Measurements from ENCODE around the gene OR2V2. TPM values are rescaled to one million over a fixed set of nuclear protein-coding genes. Genes with fewer than 3 reads are reported as not detected.

The OR2V2 gene
- total RNA-seq, 6 donors from 2014 or later, result 1.6 TPM; not detected in 5

DNA sequence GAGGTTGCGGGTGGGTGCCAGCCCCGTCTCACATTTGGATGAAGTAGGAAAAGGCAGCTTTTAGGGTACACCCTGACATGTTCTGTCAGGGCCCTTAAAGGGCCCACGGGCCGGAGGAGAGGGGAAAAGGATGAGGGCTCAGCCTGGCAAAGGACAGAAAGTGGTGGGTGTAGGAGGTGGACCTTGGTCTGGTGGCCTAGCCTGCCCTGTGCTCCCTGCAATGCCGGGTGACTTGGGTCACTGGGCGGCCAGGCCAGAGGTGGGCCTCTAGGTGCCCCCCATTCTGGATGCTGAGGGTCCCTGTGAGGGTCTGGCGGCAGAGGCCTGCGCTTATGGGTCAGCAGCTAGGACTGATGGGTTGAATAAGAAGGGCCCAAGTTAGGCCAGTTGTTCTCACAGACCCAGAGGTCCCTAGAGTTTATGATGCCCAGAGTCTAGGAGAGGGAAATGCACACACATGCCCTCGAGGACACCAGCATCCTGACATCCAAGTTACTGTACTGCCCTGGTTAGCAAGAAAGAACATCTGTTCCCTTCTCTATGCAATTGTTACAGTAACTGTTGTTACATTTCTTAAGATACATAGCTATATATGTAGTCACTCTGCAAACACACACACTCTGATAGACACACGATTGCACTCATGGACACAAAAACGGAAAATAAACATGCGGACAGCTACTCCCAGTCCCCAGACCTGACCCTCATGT lies 45.1 kb downstream of the OR2V2 start:
- H3K4me1 ChIP-seq, result peaks cover 10 to 29% (median 21%) of the 10 kb centered on the region in 4 donors
- DNase-seq, result peak in 1 of 2 donors; percentile 58
- no peak for ATAC-seq (ENCODE audit: low FRiP score in 2 of 2)
- H3K36me3 ChIP-seq, result no peaks in the 10 kb centered on the region
- no peaks in the 10 kb centered on the region for H3K27me3 ChIP-seq
- TF ChIP-seq POLR2A (IDR thresholded peaks at IDR 0.05) (no peak), POLR2AphosphoS5 (IDR thresholded peaks at IDR 0.05) (no peak), EP300 (IDR thresholded peaks at IDR 0.05) (no peak)
- TF ChIP-seq, protein P1, sequence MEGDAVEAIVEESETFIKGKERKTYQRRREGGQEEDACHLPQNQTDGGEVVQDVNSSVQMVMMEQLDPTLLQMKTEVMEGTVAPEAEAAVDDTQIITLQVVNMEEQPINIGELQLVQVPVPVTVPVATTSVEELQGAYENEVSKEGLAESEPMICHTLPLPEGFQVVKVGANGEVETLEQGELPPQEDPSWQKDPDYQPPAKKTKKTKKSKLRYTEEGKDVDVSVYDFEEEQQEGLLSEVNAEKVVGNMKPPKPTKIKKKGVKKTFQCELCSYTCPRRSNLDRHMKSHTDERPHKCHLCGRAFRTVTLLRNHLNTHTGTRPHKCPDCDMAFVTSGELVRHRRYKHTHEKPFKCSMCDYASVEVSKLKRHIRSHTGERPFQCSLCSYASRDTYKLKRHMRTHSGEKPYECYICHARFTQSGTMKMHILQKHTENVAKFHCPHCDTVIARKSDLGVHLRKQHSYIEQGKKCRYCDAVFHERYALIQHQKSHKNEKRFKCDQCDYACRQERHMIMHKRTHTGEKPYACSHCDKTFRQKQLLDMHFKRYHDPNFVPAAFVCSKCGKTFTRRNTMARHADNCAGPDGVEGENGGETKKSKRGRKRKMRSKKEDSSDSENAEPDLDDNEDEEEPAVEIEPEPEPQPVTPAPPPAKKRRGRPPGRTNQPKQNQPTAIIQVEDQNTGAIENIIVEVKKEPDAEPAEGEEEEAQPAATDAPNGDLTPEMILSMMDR (IDR thresholded peaks at IDR 0.05), result no peak
- no peaks in the 10 kb centered on the region for H3K9me3 ChIP-seq
- peak overlapping the region; percentile 69 to 94 (median 80) for H3K4me3 ChIP-seq
- 53 to 60% methylated on average over 11 to 12 of the region's 12 CpGs for WGBS, 2 donors
- H3K27ac ChIP-seq, result peak overlapping the region; percentile 86 to 95 (median 92)

DNA sequence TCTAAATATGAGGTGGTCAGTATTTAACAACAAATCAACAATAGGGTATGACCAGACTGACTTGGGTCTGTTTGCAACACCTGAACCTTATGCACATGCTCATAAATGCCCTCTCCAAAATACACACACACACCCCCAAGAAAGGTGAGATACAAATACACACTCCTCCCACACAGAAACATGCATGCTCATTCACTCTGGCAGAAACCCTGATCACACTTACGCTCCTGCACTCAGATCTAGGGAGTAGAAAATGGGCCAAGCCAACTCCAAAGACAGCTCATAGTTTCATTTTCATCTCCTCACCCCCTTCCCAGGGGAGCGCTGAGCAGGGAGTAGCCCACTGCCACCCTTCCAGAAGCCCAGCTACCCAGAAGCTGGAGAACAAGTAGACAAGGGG lies 46.3 kb downstream of the OR2V2 start:
- Histone ChIP-seq H3K4me3 (no peak overlapping the region), H3K27me3 (no peaks in the 10 kb centered on the region), H3K9me3 (no peaks in the 10 kb centered on the region), H3K4me1 (peaks cover 10 to 21% (median 17%) of the 10 kb centered on the region in 4 donors), H3K27ac (no peak overlapping the region), H3K36me3 (peaks cover 0 to 4% (median 0%) of the 10 kb centered on the region in 4 donors)
- no peak for TF ChIP-seq POLR2A (IDR thresholded peaks at IDR 0.05)
- TF ChIP-seq POLR2AphosphoS5 (IDR thresholded peaks at IDR 0.05), result no peak
- TF ChIP-seq, protein P1 (IDR thresholded peaks at IDR 0.05), result no peak
- TF ChIP-seq EP300 (IDR thresholded peaks at IDR 0.05), result no peak
- DNase-seq (no peak), ATAC-seq (ENCODE audit: low FRiP score in 2 of 2) (no peak)
- WGBS, 2 donors, result 98 to 100% methylated on average over 2 of the region's 2 CpGs

DNA sequence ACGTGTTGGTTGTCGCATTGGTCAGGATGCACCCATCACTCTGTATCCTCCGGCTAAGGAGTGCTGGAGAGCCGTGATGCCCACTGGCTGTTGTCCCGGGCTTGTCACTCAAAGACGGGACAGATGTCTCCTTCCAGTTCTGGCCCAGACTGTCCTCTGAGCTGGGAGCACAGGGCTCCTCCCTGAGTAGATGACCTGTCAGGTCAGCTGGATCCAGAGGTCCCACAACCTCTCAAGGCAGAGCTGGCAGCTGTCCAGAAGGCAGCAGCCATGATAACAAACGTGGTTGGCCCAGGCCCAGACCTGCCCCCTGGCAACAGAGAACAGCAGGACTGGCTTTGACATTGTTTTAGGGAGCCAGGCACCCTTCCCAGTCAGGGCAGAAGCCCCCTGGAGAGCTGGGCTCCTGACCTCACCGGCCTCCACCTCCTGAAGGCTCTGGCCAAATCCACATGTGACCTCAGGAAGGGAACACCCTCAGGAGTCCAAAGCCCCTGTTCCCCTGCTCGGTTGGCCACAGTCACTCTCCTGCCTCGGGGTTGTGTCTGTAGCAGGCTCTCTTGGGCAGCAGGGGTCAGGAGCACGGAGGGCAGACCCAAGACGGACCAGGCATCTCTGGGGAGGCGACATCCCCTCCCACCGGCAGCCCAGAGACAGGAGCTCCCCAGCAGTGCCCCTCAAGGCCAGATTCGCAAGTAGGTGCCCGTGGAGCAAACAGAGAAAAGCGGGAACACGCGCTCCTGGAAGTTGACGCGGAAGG lies 47.3 kb downstream of the OR2V2 start:
- DNase-seq, result no peak
- TF ChIP-seq EP300 (IDR thresholded peaks at IDR 0.05) (no peak), POLR2AphosphoS5 (IDR thresholded peaks at IDR 0.05) (no peak), POLR2A (IDR thresholded peaks at IDR 0.05) (no peak)
- TF ChIP-seq, protein P1 (IDR thresholded peaks at IDR 0.05), result no peak

DNA sequence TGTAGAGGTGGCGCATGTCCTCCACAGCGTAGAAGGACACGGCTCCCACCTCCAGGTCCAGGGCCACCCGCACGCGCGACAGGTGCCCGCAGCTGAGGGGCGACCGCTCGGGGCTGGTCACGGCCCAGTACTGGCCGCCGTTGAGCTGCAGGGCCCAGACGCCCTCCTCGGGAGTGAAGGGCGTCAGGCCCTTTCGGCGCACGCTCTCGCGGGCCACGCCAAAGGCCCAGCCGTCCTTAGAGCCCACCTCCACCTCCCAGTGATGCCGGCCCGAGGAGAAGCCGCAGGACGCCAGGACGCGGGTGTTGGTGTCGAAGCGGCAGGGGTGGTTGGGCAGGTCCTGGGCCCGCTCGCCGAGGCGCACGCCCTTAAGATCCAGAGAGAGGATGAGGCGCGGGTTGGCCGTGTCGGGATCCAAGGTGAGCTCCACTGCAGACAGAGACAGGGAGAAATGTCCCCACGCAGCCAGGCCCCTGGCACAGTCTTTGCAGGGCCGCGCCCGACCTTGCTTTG lies 47.9 kb downstream of the OR2V2 start:
- ATAC-seq (ENCODE audit: low FRiP score in 2 of 2), result no peak
- H3K9me3 ChIP-seq, result no peaks in the 10 kb centered on the region
- no peak overlapping the region for H3K4me3 ChIP-seq
- 83% methylated on average over 34 to 35 of the region's 45 CpGs for WGBS, 2 donors
- no peak overlapping the region for H3K27ac ChIP-seq
- TF ChIP-seq POLR2AphosphoS5 (IDR thresholded peaks at IDR 0.05) (no peak), EP300 (IDR thresholded peaks at IDR 0.05) (no peak)
- TF ChIP-seq, protein P1 (IDR thresholded peaks at IDR 0.05), result no peak
- H3K27me3 ChIP-seq, result no peaks in the 10 kb centered on the region
- peaks cover 0 to 5% (median 0%) of the 10 kb centered on the region in 4 donors for H3K36me3 ChIP-seq
- H3K4me1 ChIP-seq, result peaks cover 7 to 14% (median 12%) of the 10 kb centered on the region in 4 donors
- peak in 1 of 2 donors; percentile 80 for DNase-seq

More for the DNA sequence above, 47.3 kb downstream of the OR2V2 start:
- no peak overlapping the region for H3K4me3 ChIP-seq
- peaks cover 0 to 5% (median 0%) of the 10 kb centered on the region in 4 donors for H3K36me3 ChIP-seq
- no peaks in the 10 kb centered on the region for H3K9me3 ChIP-seq
- H3K27me3 ChIP-seq, result no peaks in the 10 kb centered on the region
- WGBS, 2 donors, result 72 to 82% methylated on average over 15 to 21 of the region's 21 CpGs
- peaks cover 10 to 21% (median 17%) of the 10 kb centered on the region in 4 donors for H3K4me1 ChIP-seq
- no peak for ATAC-seq (ENCODE audit: low FRiP score in 2 of 2)
- H3K27ac ChIP-seq, result no peak overlapping the region
